GM19463 (cell line): ENCODE results near the gene PROC.

Experiments
- ATAC-seq: cut with Tn5 transposase; IDR thresholded peaks from one replicate; pipeline ENCODE4 v1.9.1; 2021; ENCODE audit warnings: mild to moderate bottlenecking, moderate library complexity; ENCODE audit not compliant: unreplicated experiment

The PROC gene

DNA sequence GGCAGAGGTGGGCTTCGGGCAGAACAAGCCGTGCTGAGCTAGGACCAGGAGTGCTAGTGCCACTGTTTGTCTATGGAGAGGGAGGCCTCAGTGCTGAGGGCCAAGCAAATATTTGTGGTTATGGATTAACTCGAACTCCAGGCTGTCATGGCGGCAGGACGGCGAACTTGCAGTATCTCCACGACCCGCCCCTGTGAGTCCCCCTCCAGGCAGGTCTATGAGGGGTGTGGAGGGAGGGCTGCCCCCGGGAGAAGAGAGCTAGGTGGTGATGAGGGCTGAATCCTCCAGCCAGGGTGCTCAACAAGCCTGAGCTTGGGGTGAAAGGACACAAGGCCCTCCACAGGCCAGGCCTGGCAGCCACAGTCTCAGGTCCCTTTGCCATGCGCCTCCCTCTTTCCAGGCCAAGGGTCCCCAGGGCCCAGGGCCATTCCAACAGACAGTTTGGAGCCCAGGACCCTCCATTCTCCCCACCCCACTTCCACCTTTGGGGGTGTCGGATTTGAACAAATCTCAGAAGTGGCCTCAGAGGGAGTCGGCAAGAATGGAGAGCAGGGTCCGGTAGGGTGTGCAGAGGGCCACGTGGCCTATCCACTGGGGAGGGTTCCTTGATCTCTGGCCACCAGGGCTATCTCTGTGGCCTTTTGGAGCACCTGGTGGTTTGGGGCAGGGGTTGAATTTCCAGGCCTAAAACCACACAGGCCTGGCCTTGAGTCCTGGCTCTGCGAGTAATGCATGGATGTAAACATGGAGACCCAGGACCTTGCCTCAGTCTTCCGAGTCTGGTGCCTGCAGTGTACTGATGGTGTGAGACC, at the start of gene PROC:
Gene PROC, plus strand, starts transcription at position 128 of the 812 bp plus-strand sequence. CDS start 1,516 bp downstream, outside the sequence.
- no peak for ATAC-seq

- no peak for ATAC-seq
These were observed 48.2 kb upstream of the PROC start for GRCh38 chr2:127370010-127370409.

- no peak for ATAC-seq
These were observed 47.2 kb upstream of the PROC start for GRCh38 chr2:127371037-127371436.

- no peak for ATAC-seq
These were observed 44.7 kb upstream of the PROC start for GRCh38 chr2:127373362-127374083.

- no peak for ATAC-seq
These were observed 42.0 kb upstream of the PROC start for GRCh38 chr2:127376257-127376656.

DNA sequence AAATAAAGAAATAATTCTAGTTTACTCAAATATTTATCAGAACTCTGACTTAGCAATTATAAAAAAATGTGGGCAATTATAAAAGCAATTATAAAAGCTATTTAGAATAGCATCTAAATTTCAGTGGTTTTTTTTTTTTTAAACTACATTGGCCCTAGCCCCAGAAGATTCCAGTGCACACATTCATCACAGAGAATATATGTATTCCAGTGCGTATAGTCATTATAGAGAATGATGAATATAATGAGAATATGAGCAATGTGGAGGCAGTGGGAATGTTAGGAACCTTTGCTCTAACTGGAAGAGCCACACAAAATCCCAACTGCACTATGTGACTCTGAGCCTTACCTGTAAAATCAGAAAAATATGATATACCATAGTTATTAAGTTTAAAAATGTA, 41.0 kb upstream of the PROC start:
- ATAC-seq: no peak

DNA sequence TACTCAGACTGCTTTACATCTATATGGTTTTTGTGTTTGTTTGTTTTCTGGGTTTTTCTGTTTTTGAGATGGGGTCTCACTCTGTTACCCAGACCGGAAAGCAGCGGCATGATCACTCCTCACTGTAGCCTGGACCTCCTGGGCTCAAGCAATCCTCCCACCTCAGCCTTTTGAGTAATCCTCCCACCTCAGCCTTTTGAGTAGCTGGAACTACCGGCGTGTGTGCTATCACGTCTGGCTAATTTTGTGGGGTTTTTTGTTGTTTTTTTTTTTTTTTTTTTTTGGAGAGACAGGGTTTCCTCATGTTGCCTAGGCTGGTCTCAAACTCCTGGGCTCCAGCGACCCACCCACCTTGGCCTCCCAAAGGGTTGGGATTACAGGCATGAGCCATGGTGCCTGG, 39.5 kb upstream of the PROC start:
- no peak for ATAC-seq

- ATAC-seq: peak; percentile 85
These were observed 38.4 kb upstream of the PROC start for GRCh38 chr2:127379712-127380355.

DNA sequence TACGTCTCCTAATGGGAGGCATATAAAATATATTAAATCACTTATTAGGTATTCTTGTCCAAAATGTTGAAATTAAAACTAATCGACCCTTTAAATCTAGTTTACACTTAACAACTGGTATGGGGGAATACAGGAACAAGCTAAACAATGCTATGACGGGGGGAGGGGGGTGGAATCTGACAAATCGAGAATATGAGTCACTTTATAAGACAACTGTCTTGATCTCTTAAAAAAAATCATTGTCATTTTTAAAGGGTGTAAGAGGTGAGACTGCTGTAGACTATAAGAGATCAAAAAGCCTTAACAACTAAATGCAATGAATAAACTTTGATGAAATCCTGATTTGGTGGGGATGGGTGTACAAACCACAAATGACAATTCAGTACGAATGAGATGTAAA, 36.5 kb upstream of the PROC start:
- no peak for ATAC-seq

DNA sequence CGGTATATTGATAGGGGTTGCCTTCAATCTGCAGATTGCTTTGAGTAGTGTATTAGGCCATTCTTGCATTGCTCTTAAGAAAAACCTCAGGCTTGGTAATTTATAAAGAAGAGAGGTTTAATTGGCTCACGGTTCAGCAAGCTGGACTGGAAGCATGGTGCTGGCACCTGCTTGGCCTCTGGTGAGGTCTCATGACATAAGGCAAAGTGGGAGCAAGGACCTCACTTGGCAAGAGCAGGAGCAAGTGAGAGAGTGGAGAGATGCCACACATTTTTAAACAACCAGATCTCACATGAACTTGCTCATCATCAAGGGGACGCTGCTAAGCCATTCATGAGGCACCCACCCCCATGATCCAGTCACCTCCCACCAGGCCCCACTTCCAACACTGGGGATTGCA, 35.4 kb upstream of the PROC start:
- ATAC-seq: no peak

DNA sequence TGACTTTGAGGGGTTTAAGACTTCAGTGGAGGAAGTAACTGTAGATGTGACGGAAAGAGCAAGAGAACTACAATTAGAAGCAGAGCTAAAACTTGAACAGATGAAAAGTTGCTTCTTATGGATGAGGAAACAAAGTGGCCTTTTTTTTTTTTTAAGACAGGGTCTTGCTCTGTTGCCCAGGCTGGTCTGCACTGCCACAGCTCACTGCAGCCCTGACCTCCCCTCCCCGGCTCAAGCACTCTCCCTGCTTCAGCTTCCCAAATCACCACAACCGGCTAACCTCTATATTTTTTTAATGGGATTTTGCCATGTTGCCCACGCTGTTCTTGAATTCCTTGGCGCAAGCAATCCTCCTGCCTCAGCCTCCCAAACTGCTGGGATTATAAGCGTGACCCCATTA, 33.7 kb upstream of the PROC start:
- ATAC-seq: no peak

GRCh38 chr2:127386246-127386645, 32.0 kb upstream of the PROC start:
- no peak for ATAC-seq

GRCh38 chr2:127386764-127387654, 31.2 kb upstream of the PROC start:
- peak; percentile 66 for ATAC-seq

DNA sequence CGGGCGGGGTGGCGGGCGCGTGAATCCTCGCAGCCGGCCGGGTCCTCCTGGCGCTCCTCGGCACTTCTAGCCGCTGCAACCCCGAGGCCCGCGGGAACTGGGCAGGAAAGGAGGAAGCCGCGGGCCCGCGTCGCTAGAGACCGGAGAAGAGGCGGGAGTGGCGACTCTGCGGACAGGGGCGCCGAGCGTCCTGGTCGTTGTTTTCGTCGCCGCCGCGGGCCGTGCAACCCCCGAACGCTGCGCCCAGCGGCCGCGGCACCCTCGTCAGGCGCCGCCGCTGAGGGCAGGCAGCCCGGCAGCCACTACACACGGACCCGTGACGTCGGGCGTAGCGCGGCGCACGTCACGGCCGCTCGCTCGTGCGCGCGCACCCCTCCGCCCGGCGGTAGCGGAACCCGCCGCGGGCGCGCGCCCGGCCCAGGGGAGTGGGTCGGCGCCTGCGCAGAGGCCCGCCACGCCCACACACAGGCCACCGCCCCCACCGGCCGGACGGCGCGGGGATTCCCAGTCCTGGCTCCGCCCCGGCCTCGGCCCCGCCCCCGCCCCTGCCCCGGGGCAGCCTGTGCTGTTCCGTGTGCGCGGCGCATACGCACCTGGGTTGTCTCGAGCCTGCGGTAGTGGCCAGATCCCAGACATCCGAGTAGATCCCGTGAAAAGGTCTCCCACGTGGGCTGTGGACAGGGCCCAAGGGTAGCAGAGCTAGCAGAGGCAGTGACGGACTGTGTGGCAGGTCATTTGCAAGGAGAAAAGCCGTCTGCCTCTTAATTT, 30.4 kb upstream of the PROC start, which contains the start of gene MAP3K2:
Gene MAP3K2, minus strand, starts transcription at position 321 of the 768 bp plus-strand sequence. CDS start 44,846 bp downstream, outside the sequence.
- peak; percentile 73 for ATAC-seq

- peak; percentile 1 for ATAC-seq
These were observed 29.6 kb upstream of the PROC start for GRCh38 chr2:127388423-127389164.

- no peak for ATAC-seq
These were observed 28.3 kb upstream of the PROC start for GRCh38 chr2:127389778-127390435.

DNA sequence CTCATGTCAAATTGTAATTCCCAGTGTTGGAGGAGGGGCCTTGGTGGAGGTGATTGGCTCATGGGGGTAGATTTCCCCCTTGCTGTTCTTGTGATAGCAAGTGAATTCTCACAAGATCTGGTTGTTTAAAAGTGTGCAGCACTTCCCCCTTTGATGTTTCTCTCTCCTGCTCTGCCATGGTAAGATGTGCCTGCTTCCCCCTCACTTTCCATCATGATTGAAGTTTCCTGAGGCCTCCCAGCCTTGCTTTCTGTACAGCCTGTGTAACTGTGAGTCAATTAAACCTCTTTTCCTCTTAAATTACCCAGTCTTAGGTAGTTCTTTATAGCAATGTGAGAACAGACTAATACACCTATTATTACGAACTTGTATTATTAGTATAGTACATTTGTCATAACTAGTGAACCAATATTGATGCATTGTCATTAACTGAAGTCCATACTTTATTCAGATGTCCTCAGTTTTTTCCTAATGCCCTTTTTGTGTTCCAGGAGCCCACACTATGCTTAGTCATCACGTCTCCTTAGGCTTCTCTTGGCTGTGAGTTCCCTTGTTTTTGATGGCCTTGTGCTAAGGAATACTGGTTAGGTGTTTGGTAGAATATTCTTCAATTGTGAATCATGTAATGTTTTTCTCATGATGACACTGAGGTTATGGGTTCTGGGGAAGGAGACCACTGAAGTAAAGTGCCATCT, 25.9 kb upstream of the PROC start:
- no peak for ATAC-seq
